Tongue (tissue), 2 donors: ENCODE data around the gene COPE. TPM values are rescaled to one million over a fixed set of nuclear protein-coding genes. Genes with fewer than 3 reads are reported as not detected.

ENCODE experiments used
- DNase-seq: peaks from one replicate; pipeline ENCODE4 v3.0.0-alpha.2; 2015
- total RNA-seq: library from RNA; depleted of rRNA; stranded (reverse); fragments of >200 nt; gene quantifications from one replicate; pipeline ENCODE4 v1.2.3, GENCODE V29; 2014

The COPE gene
- total RNA-seq, 1 donor from 2014 or later = 76.4 TPM

DNA sequence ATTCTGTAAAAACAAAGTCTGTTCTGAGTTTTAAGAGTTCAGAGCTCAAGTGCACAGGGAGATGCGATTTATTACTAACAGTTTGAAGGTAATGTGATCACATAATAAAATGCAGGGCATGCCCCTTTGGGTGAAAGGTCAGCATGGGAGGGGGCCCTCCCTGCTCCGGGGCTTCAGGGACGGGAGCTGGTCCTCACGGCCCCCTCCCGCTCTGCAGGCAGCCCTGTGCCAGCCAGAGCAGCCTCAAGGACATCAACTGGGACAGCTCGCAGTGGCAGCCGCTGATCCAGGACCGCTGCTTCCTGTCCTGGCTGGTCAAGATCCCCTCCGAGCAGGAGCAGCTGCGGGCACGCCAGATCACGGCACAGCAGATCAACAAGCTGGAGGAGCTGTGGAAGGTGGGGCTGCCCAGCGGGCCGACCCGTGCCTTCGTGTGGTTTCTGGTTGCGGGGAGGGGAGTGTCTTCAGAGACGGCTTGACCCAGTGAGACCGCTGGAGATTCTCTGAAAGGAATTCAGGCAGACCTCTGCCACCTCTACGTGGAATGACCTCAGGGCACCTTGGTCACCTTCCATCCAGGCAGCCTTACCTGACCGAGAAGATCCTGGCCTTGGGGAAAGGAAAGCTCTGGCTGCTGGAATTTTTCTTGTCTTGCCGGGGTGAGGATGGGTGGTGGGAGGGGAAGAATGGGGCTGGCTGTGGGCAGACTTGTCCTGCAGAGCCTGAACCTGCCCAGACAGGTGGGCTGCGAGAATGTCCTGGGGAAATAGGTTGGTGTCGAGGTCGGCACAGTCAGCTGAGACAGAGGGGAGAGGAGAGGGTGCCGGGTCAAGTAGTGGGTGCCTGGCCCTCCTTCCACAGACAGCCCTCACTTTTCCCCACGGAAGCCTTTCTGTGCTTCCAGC is 68.5 kb downstream of the COPE start:
- DNase-seq = no peak

DNA sequence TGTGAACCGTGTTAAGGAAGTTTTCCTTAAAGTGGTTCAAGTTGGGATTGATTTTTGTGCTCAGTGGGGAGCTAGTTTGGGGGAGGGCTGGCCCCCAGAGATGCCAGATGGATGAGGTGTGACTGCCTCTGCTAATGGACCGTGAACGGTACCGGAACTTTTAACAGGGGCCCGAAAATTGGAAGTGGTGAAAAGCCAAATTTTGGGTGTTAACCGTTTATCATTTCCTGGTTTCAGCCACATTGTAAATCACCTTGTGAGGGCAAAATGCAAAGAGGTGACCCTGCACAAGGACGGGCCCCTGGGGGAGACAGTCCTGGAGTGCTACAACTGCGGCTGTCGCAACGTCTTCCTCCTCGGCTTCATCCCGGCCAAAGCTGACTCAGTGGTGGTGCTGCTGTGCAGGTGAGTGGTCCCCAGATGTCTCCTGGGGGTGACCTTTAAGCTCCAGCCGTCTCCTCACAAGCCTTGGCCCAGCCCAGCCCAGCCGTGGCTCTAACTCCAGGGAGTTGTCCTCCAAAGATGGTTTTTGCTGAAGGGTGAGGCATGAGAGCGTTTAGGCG is 69.3 kb downstream of the COPE start:
- no peak for DNase-seq

Other genes with a start within 250 kb of the COPE start
- 5.4 TPM for gene CRTC1, start 235.7 kb downstream of the COPE start, total RNA-seq
- 8.1 TPM for gene COMP, start 128.1 kb downstream of the COPE start, total RNA-seq
- gene UPF1, start 87.4 kb downstream of the COPE start, total RNA-seq = 103 TPM
- gene CERS1, start 23.2 kb downstream of the COPE start, total RNA-seq = 7.7 TPM
- 42.1 TPM for gene DDX49, start 328 bp upstream of the COPE start, total RNA-seq
- 30.1 TPM for gene HOMER3, start 21.8 kb upstream of the COPE start, total RNA-seq
- 59.3 TPM for gene SUGP2, start 114.1 kb upstream of the COPE start, total RNA-seq
- gene ARMC6, start 114.2 kb upstream of the COPE start, total RNA-seq = 25.7 TPM
- gene SLC25A42, start 144.6 kb upstream of the COPE start, total RNA-seq = 10.1 TPM
- 18.1 TPM for gene TMEM161A, start 219.1 kb upstream of the COPE start, total RNA-seq